Cardiac septum (tissue), 1 donor: ENCODE measurements around the gene TTC39C. TPM values are rescaled to one million over a fixed set of nuclear protein-coding genes. Genes with fewer than 3 reads are reported as not detected.
"Not testable (repeated sequence)": the region's sequence is repeated elsewhere in the genome, so short reads cannot be mapped to it uniquely, and the experiment has no call there.

Experiments used
- DNase-seq: peaks from one replicate; pipeline ENCODE4 v3.0.0-alpha.2; 2020; ENCODE audit warnings: low spot score
- intact Hi-C: fragments of 100-400 bp; cut with DNase I; formaldehyde crosslinking; loops from one replicate; pipeline ENCODE4 v1.14.0; 2022
- total RNA-seq: library from RNA; stranded (reverse); fragmentation: NEBNext Ultra II Directional; extraction: Animal tissue kit (Norgen Biotek cat#: 25700); gene quantifications from one replicate; pipeline ENCODE4 v1.2.1, GENCODE V29; 2021
- donor health status: DM: no; HTN: no; CAD: no.

Gene TTC39C
- total RNA-seq, 1 donor from 2014 or later, result 9.2 TPM

- peak; percentile 80 for DNase-seq
- intact Hi-C loops, result loop anchor here (5.0 kb wide), 2 partner anchors 58 to 62 kb away; no protein-coding TSS in a partner anchor
Measured at GRCh38 chr18:24014986-24015638, 558 bp downstream of the TTC39C start.

GRCh38 chr18:24015639-24016631 lies 1.4 kb downstream of the TTC39C start:
- no peak for DNase-seq
- intact Hi-C loops, result no loop called here

- no peak for DNase-seq
- intact Hi-C loops, result no loop called here
Measured at GRCh38 chr18:24016643-24017042, 2.1 kb downstream of the TTC39C start.

- intact Hi-C loops, result no loop called here
Measured at GRCh38 chr18:24018299-24018886, 3.8 kb downstream of the TTC39C start.

GRCh38 chr18:24019641-24020331 lies 5.2 kb downstream of the TTC39C start:
- intact Hi-C loops, result no loop called here
- DNase-seq, result no peak

More at GRCh38 chr18:24018299-24018886, 3.8 kb downstream of the TTC39C start:
- DNase-seq, result no peak

GRCh38 chr18:24021505-24021904 lies 7.0 kb downstream of the TTC39C start:
- intact Hi-C loops, result no loop called here
- no peak for DNase-seq

GRCh38 chr18:24022161-24022560 lies 7.6 kb downstream of the TTC39C start:
- intact Hi-C loops, result no loop called here
- no peak for DNase-seq

GRCh38 chr18:24023185-24023814 lies 8.7 kb downstream of the TTC39C start:
- DNase-seq, result no peak
- intact Hi-C loops, result no loop called here

- no peak for DNase-seq
- intact Hi-C loops, result no loop called here
Measured at GRCh38 chr18:24024425-24024824, 9.9 kb downstream of the TTC39C start.

- intact Hi-C loops, result no loop called here
- DNase-seq, result no peak
Measured at GRCh38 chr18:24026457-24026856, 11.9 kb downstream of the TTC39C start.

- DNase-seq, result no peak
- intact Hi-C loops, result no loop called here
Measured at GRCh38 chr18:24027156-24027827, 12.7 kb downstream of the TTC39C start.

- DNase-seq, intact Hi-C loops: not testable (repeated sequence)
Measured at GRCh38 chr18:24028946-24029345, 14.4 kb downstream of the TTC39C start.

GRCh38 chr18:24031318-24031717 lies 16.8 kb downstream of the TTC39C start:
- DNase-seq, result no peak
- intact Hi-C loops, result no loop called here

GRCh38 chr18:24031916-24032315 lies 17.4 kb downstream of the TTC39C start:
- intact Hi-C loops, result no loop called here
- no peak for DNase-seq

- no peak for DNase-seq
- intact Hi-C loops, result no loop called here
Measured at GRCh38 chr18:24033641-24034412, 19.3 kb downstream of the TTC39C start.

GRCh38 chr18:24035316-24035715 lies 20.8 kb downstream of the TTC39C start:
- intact Hi-C loops, result no loop called here
- DNase-seq, result no peak

GRCh38 chr18:24039671-24040070 lies 25.1 kb downstream of the TTC39C start:
- intact Hi-C loops, result no loop called here
- no peak for DNase-seq

- intact Hi-C loops, result no loop called here
- no peak for DNase-seq
Measured at GRCh38 chr18:24041691-24042090, 27.1 kb downstream of the TTC39C start.
